ENCODE measurements around the gene RNF167. TPM values are rescaled to one million over a fixed set of nuclear protein-coding genes. Genes with fewer than 3 reads are reported as not detected.
A peak's percentile ranks its signal among the peaks of the same experiment; 100 is the strongest.

Gene RNF167
- total and polyA plus RNA-seq, 2 of the 13 experiments (the other 11 are each of a cell fraction or from before 2014, with no cell fraction given), result 44.1 to 45.4 TPM

DNA sequence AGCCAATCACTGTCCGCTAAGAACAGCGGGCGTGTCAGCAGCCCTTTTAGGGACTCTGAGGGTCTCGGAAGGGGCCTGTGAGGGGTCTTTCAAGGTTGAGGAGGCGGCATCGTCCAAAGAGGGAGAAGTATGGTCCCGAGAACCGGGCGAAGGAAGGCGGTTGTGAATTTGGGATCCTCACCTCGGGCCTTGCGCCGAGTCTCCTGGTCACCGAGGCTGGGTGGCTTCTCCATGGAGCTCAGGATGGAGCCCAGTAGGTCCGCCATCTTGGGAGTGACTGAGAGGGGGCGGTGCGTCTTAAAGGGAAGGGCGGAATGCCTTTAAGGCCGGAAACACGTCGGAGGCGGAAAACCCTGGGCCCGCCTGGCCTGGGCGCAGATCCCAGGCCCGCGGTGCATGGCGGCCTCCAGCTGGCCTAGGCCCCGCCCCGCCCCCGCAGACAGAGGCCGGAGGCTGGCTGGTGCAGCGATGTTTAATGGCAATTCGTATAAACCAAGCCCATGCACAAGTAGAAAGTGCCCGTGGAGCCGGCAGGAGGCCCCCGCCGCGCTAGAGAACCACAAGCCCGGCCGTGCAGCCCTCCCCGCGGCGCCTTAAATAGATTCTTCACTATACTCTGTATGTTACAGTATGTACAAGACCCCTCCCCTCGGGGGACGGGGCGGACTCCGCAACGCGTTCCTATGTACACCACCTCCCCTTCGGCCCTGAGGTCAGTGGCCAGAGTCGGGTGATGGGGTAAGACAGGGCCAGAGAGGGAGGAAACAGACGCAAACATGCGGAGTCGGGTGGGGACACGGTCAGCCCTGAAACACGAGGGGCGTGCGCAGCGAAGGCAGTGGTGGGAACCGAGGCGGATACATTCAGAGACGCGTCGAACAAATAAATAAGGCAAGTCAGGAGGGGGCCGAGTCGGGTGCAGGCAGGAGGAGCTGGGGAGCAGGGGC, 27.7 kb downstream of the RNF167 start, which contains the start of gene SPAG7 (continued):
- TF ChIP-seq, protein P1, sequence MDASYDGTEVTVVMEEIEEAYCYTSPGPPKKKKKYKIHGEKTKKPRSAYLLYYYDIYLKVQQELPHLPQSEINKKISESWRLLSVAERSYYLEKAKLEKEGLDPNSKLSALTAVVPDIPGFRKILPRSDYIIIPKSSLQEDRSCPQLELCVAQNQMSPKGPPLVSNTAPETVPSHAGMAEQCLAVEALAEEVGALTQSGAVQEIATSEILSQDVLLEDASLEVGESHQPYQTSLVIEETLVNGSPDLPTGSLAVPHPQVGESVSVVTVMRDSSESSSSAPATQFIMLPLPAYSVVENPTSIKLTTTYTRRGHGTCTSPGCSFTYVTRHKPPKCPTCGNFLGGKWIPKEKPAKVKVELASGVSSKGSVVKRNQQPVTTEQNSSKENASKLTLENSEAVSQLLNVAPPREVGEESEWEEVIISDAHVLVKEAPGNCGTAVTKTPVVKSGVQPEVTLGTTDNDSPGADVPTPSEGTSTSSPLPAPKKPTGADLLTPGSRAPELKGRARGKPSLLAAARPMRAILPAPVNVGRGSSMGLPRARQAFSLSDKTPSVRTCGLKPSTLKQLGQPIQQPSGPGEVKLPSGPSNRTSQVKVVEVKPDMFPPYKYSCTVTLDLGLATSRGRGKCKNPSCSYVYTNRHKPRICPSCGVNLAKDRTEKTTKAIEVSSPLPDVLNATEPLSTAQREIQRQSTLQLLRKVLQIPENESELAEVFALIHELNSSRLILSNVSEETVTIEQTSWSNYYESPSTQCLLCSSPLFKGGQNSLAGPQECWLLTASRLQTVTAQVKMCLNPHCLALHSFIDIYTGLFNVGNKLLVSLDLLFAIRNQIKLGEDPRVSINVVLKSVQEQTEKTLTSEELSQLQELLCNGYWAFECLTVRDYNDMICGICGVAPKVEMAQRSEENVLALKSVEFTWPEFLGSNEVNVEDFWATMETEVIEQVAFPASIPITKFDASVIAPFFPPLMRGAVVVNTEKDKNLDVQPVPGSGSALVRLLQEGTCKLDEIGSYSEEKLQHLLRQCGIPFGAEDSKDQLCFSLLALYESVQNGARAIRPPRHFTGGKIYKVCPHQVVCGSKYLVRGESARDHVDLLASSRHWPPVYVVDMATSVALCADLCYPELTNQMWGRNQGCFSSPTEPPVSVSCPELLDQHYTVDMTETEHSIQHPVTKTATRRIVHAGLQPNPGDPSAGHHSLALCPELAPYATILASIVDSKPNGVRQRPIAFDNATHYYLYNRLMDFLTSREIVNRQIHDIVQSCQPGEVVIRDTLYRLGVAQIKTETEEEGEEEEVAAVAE (CRISPR knock-in tag; IDR thresholded peaks at IDR 0.05; ENCODE audit: borderline replicate concordance), result no peak
- TF ChIP-seq, protein P2, sequence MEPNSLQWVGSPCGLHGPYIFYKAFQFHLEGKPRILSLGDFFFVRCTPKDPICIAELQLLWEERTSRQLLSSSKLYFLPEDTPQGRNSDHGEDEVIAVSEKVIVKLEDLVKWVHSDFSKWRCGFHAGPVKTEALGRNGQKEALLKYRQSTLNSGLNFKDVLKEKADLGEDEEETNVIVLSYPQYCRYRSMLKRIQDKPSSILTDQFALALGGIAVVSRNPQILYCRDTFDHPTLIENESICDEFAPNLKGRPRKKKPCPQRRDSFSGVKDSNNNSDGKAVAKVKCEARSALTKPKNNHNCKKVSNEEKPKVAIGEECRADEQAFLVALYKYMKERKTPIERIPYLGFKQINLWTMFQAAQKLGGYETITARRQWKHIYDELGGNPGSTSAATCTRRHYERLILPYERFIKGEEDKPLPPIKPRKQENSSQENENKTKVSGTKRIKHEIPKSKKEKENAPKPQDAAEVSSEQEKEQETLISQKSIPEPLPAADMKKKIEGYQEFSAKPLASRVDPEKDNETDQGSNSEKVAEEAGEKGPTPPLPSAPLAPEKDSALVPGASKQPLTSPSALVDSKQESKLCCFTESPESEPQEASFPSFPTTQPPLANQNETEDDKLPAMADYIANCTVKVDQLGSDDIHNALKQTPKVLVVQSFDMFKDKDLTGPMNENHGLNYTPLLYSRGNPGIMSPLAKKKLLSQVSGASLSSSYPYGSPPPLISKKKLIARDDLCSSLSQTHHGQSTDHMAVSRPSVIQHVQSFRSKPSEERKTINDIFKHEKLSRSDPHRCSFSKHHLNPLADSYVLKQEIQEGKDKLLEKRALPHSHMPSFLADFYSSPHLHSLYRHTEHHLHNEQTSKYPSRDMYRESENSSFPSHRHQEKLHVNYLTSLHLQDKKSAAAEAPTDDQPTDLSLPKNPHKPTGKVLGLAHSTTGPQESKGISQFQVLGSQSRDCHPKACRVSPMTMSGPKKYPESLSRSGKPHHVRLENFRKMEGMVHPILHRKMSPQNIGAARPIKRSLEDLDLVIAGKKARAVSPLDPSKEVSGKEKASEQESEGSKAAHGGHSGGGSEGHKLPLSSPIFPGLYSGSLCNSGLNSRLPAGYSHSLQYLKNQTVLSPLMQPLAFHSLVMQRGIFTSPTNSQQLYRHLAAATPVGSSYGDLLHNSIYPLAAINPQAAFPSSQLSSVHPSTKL (CRISPR knock-in tag; IDR thresholded peaks at IDR 0.05), result peak; percentile 52; the same call in 1 of the 2 replicates
- TF ChIP-seq, protein P3, sequence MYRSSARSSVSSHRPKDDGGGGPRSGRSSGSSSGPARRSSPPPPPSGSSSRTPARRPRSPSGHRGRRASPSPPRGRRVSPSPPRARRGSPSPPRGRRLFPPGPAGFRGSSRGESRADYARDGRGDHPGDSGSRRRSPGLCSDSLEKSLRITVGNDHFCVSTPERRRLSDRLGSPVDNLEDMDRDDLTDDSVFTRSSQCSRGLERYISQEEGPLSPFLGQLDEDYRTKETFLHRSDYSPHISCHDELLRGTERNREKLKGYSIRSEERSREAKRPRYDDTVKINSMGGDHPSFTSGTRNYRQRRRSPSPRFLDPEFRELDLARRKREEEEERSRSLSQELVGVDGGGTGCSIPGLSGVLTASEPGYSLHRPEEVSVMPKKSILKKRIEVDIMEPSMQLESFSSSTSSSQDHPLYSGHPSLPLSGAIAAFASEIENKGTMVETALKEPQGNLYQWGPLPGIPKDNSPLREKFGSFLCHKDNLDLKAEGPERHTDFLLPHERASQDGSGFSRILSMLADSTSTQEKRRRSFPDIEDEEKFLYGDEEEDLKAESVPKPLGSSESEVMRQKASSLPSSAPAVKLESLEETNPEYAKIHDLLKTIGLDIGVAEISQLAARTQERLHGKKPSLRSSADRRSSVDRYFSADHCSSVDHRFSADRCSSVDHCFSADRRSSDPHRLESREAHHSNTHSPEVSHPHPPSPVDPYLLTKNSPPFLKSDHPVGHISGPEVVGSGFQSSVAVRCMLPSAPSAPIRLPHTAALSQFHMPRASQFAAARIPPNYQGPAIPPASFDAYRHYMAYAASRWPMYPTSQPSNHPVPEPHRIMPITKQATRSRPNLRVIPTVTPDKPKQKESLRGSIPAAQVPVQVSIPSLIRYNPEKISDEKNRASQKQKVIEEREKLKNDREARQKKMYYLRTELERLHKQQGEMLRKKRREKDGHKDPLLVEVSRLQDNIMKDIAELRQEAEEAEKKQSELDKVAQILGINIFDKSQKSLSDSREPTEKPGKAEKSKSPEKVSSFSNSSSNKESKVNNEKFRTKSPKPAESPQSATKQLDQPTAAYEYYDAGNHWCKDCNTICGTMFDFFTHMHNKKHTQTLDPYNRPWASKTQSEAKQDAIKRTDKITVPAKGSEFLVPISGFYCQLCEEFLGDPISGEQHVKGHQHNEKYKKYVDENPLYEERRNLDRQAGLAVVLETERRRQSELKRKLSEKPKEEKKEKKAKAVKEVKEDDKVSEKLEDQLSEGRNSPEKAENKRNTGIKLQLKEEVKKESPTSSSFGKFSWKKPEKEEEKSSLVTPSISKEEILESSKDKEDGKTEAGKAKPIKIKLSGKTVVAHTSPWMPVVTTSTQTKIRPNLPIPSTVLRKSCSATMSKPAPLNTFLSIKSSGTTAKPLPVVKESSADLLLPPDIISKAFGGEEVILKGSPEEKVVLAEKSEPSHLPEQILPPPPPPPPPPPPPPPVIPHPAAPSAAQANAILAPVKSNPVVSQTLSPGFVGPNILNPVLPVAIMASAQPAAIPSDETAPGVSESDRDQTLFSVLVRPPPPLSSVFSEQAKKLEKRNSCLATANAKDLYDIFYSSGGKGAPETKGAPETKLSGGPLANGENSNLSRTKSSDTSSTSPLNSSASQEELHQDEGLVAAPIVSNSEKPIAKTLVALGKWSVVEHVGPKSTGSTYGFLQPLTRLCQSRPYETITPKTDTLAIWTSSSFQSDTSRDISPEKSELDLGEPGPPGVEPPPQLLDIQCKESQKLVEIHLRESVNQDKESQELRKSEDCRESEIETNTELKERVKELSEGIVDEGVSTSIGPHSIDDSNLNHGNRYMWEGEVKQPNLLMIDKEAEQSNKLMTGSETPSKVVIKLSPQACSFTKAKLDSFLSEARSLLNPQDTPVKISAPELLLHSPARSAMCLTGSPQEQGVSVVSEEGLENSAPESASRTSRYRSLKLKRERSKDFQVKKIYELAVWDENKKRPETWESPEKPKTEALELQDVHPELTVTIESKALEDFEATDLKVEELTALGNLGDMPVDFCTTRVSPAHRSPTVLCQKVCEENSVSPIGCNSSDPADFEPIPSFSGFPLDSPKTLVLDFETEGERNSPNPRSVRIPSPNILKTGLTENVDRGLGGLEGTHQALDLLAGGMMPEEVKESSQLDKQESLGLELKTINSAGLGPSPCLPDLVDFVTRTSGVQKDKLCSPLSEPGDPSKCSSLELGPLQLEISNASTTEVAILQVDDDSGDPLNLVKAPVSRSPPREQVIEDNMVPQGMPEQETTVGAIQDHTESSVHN (CRISPR knock-in tag; IDR thresholded peaks at IDR 0.05), result no peak
- no peak for TF ChIP-seq TEF (CRISPR knock-in tag; IDR thresholded peaks at IDR 0.05)
- TF ChIP-seq ZSCAN9 (CRISPR knock-in tag; IDR thresholded peaks at IDR 0.05; ENCODE audit: borderline replicate concordance), result 0 out of 2 replicates have a peak, but pooled peaks have one; percentile 19
- no peak for TF ChIP-seq ZNF737 (CRISPR knock-in tag; IDR thresholded peaks at IDR 0.05; ENCODE audit: borderline replicate concordance)
- no peak; the same call in 1 of the 2 replicates for TF ChIP-seq KMT2B (CRISPR knock-in tag; IDR thresholded peaks at IDR 0.05)
- no peak; the same call in 1 of the 2 replicates for TF ChIP-seq BCL6 (CRISPR knock-in tag; IDR thresholded peaks at IDR 0.05)
- TF ChIP-seq ZNF282 (IDR thresholded peaks at IDR 0.05; ENCODE audit: partially characterized antibody), result no peak
- TF ChIP-seq ZNF484 (CRISPR knock-in tag; IDR thresholded peaks at IDR 0.05; ENCODE audit: borderline replicate concordance, low read depth), result no peak

All from HepG2 (cell line).